Osteocyte (in vitro differentiated cells): ENCODE measurements around the gene FGF9. TPM values are rescaled to one million over a fixed set of nuclear protein-coding genes. Genes with fewer than 3 reads are reported as not detected.

ENCODE experiments used
- DNase-seq: peaks from one replicate; pipeline ENCODE4 v3.0.0; 2021; ENCODE audit warnings: mixed read lengths; ENCODE audit not compliant: unreplicated experiment; ENCODE audit errors: extremely low spot score
- H3K27ac Mint-ChIP-seq: one replicate; pipeline ENCODE4 v1.8.0; 2021; ENCODE audit warnings: mild to moderate bottlenecking, mixed read lengths; ENCODE audit not compliant: unreplicated experiment
- H3K27me3 Mint-ChIP-seq: one replicate; pipeline ENCODE4 v1.8.0; 2021; ENCODE audit warnings: mixed read lengths; ENCODE audit not compliant: unreplicated experiment
- H3K36me3 Mint-ChIP-seq: one replicate; pipeline ENCODE4 v1.8.0; 2021; ENCODE audit warnings: mixed read lengths; ENCODE audit not compliant: unreplicated experiment
- H3K4me1 Mint-ChIP-seq: one replicate; pipeline ENCODE4 v1.8.0; 2021; ENCODE audit warnings: mixed read lengths; ENCODE audit not compliant: unreplicated experiment
- H3K4me3 Mint-ChIP-seq: one replicate; pipeline ENCODE4 v1.8.0; 2021; ENCODE audit warnings: mild to moderate bottlenecking, moderate library complexity, mixed read lengths; ENCODE audit not compliant: unreplicated experiment
- H3K9me3 Mint-ChIP-seq: one replicate; pipeline ENCODE4 v1.8.0; 2021; ENCODE audit warnings: mixed read lengths; ENCODE audit not compliant: unreplicated experiment
- total RNA-seq: library from RNA; stranded (reverse); gene quantifications from 2 replicates; pipeline ENCODE4 v1.2.1, GENCODE V29; 2021
- TF ChIP-seq, protein P1 (sequence below): fragments of 200-600 bp; sonication (generic); IDR thresholded peaks from 2 replicates; pipeline ENCODE4 v1.5.0; 2021; ENCODE audit warnings: antibody characterized with exemption, mild to moderate bottlenecking, moderate library complexity

Gene FGF9
- total RNA-seq, 1 donor from 2014 or later = not detected

- H3K9me3 Mint-ChIP-seq = peaks cover 13% of the 10 kb centered on the region
- DNase-seq = no peak
- H3K27me3 Mint-ChIP-seq = no peaks in the 10 kb centered on the region
- H3K27ac Mint-ChIP-seq = no peak overlapping the region
- no peaks in the 10 kb centered on the region for H3K36me3 Mint-ChIP-seq
- H3K4me1 Mint-ChIP-seq = no peaks in the 10 kb centered on the region
- TF ChIP-seq, protein P1, sequence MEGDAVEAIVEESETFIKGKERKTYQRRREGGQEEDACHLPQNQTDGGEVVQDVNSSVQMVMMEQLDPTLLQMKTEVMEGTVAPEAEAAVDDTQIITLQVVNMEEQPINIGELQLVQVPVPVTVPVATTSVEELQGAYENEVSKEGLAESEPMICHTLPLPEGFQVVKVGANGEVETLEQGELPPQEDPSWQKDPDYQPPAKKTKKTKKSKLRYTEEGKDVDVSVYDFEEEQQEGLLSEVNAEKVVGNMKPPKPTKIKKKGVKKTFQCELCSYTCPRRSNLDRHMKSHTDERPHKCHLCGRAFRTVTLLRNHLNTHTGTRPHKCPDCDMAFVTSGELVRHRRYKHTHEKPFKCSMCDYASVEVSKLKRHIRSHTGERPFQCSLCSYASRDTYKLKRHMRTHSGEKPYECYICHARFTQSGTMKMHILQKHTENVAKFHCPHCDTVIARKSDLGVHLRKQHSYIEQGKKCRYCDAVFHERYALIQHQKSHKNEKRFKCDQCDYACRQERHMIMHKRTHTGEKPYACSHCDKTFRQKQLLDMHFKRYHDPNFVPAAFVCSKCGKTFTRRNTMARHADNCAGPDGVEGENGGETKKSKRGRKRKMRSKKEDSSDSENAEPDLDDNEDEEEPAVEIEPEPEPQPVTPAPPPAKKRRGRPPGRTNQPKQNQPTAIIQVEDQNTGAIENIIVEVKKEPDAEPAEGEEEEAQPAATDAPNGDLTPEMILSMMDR = no peak
- H3K4me3 Mint-ChIP-seq = no peak overlapping the region
Observed at GRCh38 chr13:21707586-21707985, 36.7 kb downstream of the FGF9 start.

- TF ChIP-seq, protein P1 = no peak
- H3K4me3 Mint-ChIP-seq = no peak overlapping the region
- H3K9me3 Mint-ChIP-seq = peaks cover 13% of the 10 kb centered on the region
Observed at GRCh38 chr13:21709697-21710096, 38.8 kb downstream of the FGF9 start.

DNA sequence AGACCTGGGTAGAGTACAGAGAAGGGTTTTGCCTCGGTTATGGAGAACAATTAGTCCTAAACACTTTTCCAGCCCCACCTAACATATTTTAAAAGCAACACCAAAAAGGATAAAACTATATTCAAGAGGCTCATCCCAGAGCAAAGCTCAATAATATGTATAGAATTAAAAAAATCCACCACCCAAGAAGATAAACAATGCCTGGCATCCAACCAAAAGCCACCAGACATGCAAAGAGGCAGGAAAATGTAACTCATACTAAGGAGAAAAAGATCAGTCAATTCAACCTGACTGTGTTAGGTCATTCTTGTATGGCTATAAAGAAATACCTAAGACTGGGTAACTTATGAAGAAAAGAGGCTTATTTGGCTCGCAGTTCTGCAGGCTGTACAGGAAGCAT, 39.3 kb downstream of the FGF9 start:
- Mint-ChIP-seq H3K36me3 (no peaks in the 10 kb centered on the region), H3K27ac (no peak overlapping the region), H3K27me3 (no peaks in the 10 kb centered on the region), H3K4me1 (no peaks in the 10 kb centered on the region), H3K9me3 (peaks cover 13% of the 10 kb centered on the region), H3K4me3 (no peak overlapping the region)
- TF ChIP-seq, protein P1 = no peak
- DNase-seq = no peak

More at GRCh38 chr13:21709697-21710096, 38.8 kb downstream of the FGF9 start:
- H3K27ac Mint-ChIP-seq = no peak overlapping the region
- H3K27me3 Mint-ChIP-seq = no peaks in the 10 kb centered on the region
- DNase-seq = no peak
- H3K4me1 Mint-ChIP-seq = no peaks in the 10 kb centered on the region
- no peaks in the 10 kb centered on the region for H3K36me3 Mint-ChIP-seq

- Mint-ChIP-seq H3K9me3 (peaks cover 4% of the 10 kb centered on the region), H3K4me1 (no peaks in the 10 kb centered on the region), H3K27me3 (no peaks in the 10 kb centered on the region), H3K36me3 (no peaks in the 10 kb centered on the region), H3K4me3 (no peak overlapping the region), H3K27ac (no peak overlapping the region)
- TF ChIP-seq, protein P1 = no peak
- no peak for DNase-seq
Observed at GRCh38 chr13:21717817-21718216, 46.9 kb downstream of the FGF9 start.

DNA sequence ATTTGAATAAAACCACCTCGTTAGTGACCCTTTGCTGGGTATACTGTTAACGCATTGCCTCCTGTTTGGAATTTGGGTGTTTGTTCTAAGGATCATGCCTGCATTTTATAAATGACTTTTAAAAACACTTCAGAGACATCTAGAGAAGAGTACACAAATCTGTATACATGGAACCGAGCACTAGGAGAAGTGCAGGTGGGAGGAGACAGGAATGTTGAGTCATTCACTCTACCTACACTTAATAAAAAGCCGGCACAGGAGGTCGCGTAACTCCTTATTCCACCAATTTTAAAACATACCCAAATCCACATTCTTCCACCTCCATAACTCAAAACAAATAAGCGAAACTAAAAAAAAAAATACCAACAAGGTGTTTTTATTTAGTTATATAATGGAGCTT, 48.6 kb downstream of the FGF9 start:
- Mint-ChIP-seq H3K27ac (no peak overlapping the region), H3K36me3 (no peaks in the 10 kb centered on the region)

More for the DNA sequence above, 48.6 kb downstream of the FGF9 start:
- Mint-ChIP-seq H3K9me3 (peaks cover 11% of the 10 kb centered on the region), H3K4me1 (no peaks in the 10 kb centered on the region), H3K27me3 (no peaks in the 10 kb centered on the region), H3K4me3 (no peak overlapping the region)
- TF ChIP-seq, protein P1 = no peak
- no peak for DNase-seq
